NCI-H69 (cell line): ENCODE data around the gene NPLOC4.
"Not testable (repeated sequence)": the region's sequence is repeated elsewhere in the genome, so short reads cannot be mapped to it uniquely, and the experiment has no call there.

Experiments
- DNase-seq: peaks from one replicate; lab custom pipeline; 2025; lab: John Stamatoyannopoulos, UW

Gene NPLOC4

DNA sequence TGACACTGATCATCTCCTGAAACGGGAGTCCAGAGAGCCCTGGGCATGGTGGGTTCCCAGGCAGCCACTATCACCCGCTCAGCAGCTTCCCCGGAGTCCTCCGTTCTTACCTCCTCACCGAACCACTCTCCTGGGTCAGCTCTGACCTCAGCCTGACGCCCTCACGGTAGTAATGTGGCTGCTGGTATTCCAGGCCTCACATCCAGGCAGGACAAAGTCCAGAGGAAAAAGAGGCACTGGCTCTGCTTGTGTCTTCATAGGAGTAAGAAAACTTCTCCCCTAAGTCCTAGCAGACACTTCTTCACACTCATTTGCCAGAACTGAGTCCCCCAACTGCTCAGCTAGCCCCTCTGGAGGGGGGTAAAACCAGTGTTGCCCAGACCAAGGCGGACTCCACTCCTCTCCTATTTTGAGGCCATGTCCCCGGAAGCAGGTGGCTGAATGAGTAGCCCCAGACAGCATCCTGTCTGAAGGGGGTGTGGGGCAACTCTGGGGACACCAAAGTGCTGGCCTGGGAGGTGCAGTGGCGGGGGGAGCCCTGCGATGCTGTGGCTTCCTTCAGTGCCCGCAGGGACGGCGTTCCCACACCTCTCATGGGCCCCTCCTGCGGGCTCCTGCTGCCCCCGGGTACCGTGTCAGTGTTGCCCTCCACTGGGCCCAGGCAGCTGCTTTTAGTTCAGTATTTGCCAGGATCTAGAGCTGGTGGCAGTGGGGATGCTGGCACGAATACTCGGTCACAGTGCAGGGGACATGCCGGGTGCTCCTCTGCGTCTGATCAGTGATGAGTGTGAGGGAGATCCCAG is 103.4 kb downstream of the NPLOC4 start:
- DNase-seq, result no peak

DNA sequence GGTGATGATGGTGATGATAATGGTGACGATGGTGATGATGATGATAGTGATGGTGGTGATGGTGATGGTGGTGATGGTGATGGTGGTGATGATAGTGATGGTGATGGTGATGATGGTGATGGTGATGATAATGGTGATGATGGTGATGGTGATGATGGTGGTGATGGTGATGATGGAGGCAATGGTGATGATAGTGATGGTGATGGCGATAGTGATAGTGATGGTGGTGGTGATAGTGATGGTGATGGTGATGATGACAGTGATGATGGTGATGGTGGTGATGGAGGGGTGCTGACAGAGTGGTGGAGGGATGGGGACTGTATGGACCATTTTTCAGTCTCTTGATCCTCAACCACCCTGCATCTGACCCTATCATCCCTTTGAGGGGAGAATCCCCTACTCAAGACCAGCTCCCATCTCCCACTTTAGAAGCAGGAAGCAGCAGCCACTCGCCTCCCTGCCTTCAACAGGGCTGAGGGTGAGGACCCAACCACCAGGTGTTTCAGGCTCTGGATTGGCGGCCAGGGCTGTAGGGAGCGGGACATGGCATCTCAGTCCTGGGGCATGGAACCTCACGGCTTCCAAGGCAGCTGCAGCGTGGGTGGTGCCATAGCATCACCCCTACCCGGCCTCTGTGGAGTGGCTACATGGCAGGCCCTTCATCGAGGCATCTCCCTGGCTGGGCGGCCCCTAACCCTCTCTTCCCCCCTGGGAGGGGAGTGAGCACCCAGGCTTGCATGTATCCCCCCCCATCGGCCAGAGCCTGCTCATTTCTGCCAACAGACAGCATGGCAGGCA is 104.2 kb downstream of the NPLOC4 start:
- no peak for DNase-seq

GRCh38 chr17:81531998-81532404 is 104.9 kb downstream of the NPLOC4 start:
- not testable (repeated sequence) for DNase-seq

DNA sequence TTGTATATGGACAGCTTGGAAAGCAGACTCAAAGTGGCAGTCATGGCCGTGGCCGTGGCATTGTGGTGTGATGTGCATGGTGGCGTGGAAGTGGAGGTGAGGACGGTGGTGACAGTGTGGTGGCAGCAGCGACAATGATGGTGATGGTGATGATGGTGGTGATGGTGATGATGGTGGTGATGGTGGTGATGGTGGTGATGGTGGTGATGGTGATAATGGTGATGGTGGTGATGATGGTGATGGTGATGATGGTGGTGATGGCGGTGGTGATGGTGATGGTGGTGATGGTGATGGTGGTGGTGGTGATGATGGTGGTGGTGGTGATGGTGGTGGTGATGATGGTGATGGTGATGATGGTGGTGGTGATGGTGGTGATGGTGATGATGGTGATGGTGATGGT is 105.9 kb downstream of the NPLOC4 start:
- not testable (repeated sequence) for DNase-seq

GRCh38 chr17:81529437-81529803 is 107.5 kb downstream of the NPLOC4 start:
- DNase-seq, result no peak

GRCh38 chr17:81528651-81529436 is 108.1 kb downstream of the NPLOC4 start:
- DNase-seq, result peak; percentile 78

GRCh38 chr17:81528384-81528650 is 108.6 kb downstream of the NPLOC4 start:
- no peak for DNase-seq

DNA sequence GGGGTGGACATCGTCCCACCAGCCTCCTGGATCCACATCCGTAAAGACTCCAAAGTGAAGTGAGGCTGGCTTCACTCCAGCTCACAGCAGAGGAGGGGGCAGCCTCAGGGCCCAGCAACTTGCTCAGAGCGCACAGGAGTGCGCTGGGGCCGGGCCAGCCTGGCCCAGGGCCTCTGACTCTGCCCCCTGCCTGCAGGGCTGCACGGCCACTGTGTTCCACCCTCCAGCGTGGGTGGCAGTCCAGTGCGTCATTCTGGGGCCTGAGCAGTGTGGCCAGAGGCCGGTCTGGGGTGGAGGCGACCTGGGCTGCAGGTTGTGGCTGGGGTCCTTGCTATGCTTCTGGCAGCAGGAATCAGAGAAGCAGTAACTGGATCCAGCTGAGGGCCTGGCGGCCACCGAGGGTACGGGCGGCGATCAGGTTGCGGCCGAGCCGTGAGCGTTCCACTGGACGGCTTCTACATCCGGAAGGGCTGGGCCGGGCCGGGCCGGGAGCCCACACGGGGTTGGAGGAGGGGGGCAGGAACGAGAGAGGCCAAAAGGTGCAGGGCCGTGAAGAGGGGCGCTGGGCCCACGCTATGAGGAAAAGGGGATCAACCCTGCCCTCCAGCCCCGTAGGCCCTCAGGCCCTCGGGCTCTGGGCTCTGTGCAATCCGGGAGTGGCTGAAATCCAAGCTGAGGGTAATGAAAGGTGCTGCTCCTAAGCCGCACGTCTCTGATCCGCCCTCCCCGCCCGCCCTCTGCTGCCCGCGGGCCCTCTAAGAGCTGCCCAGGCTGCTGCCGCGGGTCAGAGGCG is 109.1 kb downstream of the NPLOC4 start, which contains the start of gene FSCN2:
FSCN2 (plus strand) TSS at position 787 of the 793 bp plus-strand sequence. CDS start 155 bp downstream, outside the sequence.
- DNase-seq, result no peak

DNA sequence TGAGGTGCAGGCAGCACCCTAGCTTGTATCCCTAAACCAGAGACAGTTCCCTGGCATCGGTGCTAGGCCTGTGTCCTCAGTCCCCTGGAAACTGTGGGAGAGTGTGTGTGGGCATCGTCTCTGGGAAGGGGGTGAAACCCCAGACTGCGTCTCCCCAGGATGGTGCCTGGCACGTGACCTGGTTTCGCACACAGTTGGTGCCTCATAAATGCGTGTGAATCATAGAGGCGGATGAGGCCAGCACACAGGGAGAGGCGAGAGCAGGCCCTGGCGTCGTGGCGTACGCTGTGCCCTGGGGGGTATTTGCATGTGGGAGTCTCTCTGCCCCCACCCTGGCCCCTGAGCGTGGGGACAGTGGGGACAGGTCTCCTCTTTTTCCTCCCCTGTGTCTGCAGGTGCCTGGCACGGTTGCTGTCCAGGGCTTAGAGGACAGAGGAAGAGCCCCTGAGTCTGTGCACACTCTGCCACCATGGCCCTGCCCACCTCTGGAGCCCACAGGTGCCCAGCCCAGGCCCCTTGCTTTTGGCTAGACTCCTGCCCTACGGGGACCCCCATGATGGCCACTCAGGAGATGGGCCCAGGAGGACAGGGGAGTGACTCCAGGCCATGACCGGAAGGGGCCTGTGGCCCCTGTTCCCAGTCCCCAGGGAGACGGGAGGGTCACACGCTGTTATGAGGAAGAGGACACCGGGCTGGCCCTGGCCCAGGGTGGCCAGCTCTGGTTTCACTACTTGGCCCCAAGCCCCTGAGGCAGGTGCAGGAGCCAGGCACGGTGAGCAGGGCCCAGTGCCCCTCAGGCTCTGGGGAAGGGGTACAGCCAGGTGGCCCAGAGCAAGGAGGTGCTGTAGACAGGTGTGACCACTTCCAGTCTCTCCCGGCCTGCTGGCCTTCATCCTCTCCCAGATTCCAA is 110.0 kb downstream of the NPLOC4 start:
- DNase-seq, result no peak

DNA sequence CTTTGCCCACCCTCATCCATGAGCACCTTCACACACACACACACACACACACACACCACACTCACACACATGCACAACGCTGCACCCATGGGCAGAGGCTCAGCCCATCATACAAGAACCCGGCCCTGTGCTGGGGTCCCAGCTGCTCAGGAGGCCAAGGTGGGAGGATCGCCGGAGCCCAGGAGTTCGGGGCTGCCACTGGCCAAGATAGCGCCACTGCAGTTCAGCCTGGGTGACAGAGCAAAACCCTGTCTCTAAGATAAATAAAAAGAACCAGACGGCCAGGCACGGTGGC is 112.1 kb downstream of the NPLOC4 start:
- no peak for DNase-seq

DNA sequence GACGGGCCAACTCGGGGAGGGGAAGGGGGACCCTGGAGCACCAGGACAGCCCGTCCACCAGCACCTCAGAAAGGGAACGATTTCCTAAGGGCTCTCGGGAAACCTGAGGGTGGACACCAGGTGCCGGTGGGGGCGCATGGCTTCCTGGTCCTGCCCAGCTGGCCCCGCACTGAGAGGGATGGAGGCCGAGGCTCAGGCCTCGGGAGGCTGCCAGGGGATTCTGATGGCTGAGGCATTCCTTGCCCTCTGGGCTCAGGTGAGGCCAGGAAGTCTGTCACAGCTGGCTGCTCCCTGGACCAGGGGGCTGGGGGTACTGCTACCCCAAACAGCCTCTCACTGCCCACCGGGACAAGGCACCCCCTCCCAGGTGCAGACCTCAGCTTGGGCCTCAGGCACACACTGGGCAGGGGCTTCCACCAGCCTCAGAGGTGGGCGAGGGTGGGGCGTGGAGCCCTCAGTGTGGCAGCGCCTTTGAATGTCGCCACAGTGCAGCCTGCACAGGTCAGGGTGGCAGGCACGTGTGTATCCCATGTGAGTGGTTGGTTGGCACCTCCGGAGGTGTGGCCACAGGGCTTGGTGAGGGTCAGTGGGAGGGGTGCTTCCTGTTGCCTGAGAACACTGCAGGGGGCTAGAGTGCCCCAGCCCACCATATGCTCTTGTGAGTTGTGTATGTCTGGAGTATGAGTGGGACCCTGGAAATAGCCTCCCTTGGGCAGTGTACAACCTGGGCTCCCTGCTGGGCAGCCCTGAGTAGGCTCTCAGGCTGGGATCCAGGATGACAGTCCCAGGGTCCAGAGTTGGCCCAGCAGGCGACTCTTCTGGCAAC is 112.7 kb downstream of the NPLOC4 start:
- DNase-seq, result peak; percentile 76

GRCh38 chr17:81523402-81524038 is 113.4 kb downstream of the NPLOC4 start:
- DNase-seq, result peak; percentile 90

DNA sequence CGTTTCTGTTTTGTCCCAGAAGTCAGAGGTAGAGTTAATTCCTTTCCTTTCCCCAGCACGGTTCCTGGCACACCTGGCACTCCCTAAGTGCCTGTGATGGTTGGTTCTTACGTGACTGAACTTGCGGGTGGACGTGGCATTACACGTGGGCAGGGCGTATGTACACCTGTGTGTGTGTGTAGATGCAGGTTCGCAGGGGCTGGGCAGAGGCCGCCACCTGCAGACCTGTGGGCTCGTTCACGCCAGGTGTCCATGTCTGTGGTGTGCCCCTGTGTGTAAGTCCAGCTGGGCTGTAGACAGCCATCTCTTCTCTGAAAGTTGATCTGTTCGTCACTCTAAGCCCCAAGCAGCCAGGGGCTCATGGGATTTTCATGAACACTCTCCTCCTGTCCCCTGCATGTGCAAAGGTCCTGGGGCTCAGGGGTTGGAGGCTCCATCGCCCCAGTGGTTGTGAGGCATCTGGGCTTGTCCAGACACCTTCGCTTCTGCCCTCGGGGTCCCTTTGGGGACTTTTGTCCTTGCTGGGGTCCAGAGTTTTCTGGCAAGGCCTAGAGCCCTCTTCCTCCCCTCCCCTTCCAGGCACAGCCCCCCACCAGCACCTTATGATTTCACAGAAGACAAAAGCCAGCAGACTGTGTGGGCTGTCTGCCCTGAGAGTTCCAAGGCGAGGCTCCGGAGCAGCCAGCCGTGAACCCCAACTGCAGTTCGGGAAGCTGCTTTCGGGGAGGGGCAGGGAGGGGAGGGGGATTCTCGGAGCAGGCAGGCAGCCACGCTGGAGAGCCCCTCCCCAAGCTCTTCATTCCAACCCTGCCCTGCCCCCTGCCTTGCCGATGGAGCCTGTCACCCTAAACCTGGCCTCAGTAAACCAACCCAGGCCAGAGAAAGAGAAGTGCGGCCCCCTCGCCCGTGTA is 114.2 kb downstream of the NPLOC4 start:
- no peak for DNase-seq

DNA sequence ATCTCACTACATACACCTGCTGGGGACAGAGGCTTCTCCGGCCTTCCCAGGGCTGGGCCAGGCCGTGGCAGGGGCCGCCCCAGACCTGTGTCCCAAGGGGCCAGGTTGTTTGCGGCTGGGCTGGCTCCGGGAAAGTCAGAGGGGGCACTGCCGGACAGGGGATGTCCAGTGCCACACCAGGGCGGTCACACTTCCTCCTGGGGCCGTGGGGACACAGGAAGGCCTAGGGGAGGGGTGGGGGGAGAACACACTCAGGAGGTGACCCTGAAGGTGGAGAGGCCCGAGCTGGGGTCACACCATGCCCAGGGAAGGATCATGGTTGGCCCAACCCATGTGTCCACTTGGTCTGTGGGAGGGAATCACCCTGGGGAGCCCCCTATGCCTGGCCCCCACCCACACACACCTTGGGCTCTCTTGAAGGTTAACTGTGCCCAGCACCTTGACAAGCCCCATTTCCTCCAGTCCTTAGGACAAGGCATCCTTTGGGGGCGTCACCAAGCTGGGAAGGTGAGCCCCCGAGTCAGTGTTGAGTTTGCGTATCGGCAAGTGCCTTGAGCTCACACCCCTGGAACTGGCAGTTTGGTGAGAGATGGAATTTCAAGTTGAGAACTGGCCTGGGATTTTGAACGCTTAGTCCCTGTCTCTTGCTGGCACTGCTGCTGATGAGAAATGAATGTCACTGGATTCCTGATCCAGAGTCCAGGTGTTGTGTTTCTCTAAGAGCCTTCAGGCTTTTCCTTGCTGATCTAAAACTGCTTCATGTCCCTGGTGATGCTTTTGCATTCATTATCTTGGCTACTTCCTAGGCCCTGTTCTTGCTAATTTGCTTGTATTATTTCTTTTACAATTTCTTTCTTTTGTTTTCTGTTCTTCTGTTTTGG is 116.7 kb downstream of the NPLOC4 start:
- peak; percentile 35 for DNase-seq

DNA sequence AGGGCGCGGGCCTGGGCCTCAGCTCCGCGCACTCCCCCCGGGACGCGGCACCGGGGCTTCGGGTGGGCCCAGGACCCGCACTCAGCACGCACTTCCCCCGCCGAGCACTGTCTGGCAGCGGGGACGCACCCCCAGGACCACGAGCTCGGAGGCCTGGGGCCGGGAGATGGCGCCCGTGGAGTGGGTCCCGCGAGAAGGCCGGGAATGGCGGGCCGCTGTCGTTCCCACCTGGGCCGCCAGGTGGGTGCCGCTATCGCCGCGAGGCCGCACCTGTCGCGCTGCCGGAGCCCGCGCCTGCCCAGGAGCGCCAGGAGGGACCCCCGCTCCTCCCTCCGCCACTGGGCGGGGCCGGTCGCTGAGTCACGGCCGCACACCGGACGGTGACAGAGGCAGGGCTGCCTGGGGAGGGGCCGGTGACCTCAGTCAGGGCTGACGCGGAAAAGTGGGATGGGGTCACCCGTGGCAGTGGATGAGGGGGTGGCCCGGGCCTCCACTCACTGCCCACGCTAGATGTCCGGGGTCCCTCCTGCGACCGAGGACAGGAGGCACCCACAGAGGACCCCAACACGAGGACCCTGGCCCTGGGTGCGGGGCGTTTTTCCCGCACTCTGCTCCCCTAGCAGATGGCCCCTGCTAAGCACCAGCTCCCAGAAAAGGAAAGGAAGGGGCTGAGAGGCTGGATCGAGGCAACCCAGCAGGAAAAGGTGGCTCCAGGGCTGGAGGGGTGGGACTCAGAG is 117.5 kb downstream of the NPLOC4 start:
- DNase-seq, result peak; percentile 84

GRCh38 chr17:81518785-81519283 is 118.1 kb downstream of the NPLOC4 start:
- DNase-seq, result peak; percentile 64
